NCI-H510A (cell line): ENCODE results near the gene NKAIN4.
"Not testable (repeated sequence)": the region's sequence is repeated elsewhere in the genome, so short reads cannot be mapped to it uniquely, and the experiment has no call there.

Experiments
- DNase-seq: peaks from one replicate; lab custom pipeline; 2025; lab: John Stamatoyannopoulos, UW

Gene NKAIN4

GRCh38 chr20:63235399-63235983 lies 18.8 kb downstream of the NKAIN4 start, which contains the start of gene BIRC7:
Gene BIRC7 (plus strand): TSS chr20:63235905. CDS start chr20:63236097, 192 bp downstream.
- no peak for DNase-seq

DNA sequence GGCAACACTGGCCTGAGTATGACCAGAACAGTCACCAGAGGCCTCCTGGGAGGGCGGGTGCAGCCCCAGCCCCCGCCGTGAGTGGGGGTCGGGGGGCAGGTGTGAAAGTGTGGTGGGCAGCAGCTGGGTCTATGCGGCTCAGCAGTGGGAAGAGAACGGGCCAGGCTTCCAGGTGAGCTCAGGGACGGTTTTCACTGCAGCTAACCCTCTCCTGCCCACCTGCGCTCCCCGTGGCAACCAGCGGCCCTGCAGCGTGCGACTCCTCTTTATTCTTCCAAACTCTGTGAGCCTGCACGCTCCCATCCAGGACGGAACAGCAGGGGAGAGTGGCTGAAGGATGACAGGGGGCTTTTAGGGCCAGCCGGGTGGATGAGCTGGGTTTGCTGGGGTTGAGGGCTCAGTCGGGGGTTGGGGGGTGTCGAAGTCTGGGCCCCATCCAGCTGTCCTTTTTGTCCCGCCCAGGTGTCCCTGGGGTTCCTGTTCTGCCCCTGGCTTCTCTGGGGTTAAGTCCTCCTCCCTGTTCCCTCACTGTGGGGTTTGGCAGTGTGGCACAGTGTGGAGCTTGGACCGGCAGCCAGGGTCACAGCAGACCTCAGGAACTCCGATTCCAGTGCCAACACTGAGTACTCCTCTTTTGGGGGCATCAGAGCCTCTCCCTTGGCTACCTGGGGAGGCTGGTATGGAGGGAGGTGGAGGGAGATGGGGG lies 19.4 kb downstream of the NKAIN4 start:
- peak; percentile 18 for DNase-seq

DNA sequence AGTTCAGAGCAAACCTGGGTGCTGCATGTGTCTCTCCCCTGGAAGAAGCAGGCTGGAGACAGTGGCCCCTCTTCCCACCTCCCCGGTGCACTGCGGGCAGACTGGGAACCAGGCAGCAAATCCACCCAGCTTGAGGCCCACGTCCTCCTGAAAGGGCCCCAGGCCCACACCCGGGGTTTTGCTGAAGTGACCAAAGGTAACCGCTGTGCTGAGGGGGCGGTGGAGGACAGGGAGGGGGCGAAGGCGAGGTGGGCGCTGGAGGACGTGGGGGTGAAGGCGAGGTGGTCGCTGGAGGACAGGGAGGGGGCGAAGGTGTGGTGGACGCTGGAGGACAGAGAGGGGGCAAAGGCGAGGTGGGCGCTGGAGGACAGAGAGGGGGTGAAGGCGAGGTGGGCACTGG lies 20.3 kb downstream of the NKAIN4 start:
- no peak for DNase-seq

DNA sequence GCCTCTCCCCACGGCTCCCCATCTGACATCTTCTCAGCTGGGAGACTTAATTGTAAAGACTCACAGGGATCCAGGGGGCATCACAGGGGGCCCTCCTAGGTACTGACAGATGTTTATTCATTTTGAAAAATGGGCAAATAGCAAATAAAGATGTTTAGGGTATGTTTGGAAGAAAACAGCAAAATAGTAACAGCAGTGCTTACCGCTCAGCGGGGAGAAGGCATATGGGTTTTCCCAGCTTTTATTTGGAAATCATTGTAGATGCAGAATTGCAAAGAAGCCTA lies 21.3 kb downstream of the NKAIN4 start:
- no peak for DNase-seq

GRCh38 chr20:63232235-63233060 lies 21.8 kb downstream of the NKAIN4 start:
- no peak for DNase-seq

DNA sequence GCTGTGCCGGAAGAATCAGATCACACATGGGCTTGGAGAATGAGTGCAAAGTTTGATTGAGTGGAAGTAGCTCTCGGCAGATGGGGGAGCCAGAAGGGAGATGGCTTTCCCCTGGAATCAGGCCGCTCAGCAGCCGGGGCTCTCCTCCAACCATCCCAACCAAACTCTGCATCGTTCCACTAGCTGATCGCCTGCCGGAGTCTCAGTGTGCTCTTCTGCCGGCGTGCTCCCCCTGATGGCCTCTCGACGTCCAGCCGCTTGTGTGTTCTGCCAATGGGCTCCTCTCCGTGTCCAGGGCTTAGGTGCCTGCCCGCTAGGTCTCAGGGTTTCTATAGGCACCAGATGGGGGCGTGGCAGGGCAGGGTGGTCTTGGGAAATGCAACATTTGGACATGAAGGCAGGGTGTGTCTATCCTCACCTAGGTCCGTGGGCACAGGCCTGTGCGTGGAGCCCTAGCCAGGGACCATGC lies 23.4 kb downstream of the NKAIN4 start:
- DNase-seq, result no peak

- DNase-seq, result no peak
These were observed 25.5 kb downstream of the NKAIN4 start for GRCh38 chr20:63228806-63229205.

DNA sequence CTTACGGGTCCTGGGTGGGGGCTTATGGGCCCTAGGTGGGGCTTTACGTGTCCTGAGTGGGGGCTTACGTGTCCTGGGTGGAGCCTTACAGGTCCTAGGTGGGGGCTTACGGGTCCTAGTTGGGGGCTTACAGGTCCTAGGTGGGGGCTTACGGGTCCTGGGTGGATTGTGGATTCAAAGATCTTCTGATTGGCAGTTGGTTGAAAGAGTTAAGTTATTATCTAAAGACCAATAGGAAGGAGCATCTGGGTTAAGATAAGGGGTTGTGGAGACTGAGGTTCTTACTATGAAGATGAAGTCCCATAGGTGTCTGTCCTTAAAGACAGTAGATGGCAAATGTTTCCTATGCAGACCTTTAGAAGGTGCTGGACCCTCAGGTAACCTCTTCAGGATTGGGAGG lies 27.0 kb downstream of the NKAIN4 start:
- DNase-seq, result no peak

DNA sequence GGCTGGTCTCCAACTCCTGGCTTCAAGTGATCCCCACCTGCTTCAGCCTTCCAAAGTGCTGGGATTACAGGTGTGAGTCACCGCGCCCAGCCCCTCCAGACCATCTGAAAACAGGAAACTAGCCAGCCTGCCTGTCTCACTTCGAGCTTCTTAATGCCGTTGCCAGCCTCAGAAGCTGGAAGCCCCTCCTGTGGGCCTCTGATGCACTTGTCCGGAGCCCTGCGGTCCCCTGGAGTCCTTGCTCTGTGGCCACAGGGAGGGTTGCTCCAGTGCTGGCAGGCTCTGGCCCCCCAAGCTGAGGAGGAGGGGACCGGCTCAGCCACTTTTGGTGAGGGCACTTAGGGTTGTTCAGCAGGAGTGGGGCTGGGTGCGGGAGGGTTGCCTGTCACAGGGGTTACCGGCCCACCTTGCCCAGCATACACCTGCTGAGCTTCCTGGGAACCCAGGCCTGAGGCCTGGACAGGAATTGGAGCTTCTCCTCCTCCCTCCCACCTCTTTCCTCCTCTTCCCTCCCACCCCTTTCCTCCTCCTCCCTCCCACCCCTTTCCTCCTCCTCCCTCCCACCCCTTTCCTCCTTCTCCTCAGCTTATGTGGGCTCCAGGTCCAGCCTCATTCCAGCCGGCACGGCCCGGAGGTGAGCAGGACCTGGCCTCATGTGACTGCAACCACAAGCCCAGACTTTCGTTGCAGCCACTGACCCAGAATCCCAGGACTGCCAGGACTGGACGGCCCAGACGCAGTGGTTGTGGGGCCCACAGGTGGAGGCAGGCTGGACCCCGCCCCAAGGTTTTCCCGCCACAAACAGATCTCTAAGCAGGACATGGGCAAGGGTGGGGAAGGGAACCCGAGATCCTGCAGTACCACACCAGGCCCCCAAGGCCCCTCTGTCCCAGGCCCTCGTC lies 28.0 kb downstream of the NKAIN4 start:
- DNase-seq, result no peak

GRCh38 chr20:63225082-63225454 lies 29.2 kb downstream of the NKAIN4 start:
- DNase-seq, result no peak

DNA sequence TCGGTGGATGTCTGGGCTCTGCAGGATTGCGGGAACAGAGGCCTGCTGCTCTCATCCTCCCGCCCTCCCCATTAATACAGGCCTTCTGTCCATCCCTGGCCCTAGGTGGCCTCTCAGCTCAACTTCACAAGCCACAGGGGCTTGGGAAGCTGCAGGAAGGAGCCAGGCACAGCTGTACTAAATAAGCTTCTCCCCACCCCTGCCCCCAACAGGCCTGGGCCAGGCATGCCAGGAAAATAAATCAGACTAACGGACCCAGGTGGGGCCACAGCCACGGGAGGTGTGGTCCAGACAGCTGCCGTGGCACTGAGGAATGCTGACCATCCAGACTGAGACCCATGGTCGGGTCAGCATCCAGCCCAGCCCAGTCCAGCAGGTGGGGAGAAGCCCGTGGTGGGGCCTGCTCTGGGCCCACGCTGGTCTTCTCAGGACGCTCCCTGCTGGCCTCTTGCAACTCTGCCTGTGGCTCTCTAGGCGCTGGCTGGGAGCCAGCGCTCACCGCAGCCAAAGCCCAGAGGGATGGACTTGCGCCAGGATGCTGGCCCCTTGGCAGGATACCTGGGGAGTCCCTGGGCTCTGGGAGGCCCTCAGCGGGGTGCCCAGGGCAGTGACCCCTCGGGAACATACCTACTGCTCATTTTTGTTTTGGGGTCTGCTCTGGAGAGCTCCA lies 29.7 kb downstream of the NKAIN4 start:
- DNase-seq, result no peak

DNA sequence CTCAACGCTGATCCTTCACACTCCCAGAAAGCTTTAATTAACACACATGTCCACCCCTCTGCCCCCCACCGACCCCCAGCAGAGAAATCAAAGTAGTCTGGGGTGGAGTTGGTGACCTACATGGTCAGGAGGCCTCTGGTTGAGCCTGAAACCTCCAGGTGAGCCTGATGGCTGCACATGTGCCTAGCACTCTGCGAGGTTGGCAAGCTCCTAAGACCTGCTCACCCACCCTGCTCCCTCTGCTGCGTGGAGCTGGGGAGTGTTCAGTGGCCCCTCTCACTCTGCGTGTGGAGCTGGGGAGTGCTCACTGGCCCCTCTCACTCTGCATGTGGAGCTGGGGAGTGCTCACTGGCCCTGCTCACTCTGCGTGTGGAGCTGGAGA lies 30.4 kb downstream of the NKAIN4 start:
- no peak for DNase-seq

GRCh38 chr20:63223121-63223825 lies 31.0 kb downstream of the NKAIN4 start:
- no peak for DNase-seq

- DNase-seq, result no peak
These were observed 31.7 kb downstream of the NKAIN4 start for GRCh38 chr20:63222541-63222940.

GRCh38 chr20:63221400-63222053 lies 32.7 kb downstream of the NKAIN4 start:
- not testable (repeated sequence) for DNase-seq

DNA sequence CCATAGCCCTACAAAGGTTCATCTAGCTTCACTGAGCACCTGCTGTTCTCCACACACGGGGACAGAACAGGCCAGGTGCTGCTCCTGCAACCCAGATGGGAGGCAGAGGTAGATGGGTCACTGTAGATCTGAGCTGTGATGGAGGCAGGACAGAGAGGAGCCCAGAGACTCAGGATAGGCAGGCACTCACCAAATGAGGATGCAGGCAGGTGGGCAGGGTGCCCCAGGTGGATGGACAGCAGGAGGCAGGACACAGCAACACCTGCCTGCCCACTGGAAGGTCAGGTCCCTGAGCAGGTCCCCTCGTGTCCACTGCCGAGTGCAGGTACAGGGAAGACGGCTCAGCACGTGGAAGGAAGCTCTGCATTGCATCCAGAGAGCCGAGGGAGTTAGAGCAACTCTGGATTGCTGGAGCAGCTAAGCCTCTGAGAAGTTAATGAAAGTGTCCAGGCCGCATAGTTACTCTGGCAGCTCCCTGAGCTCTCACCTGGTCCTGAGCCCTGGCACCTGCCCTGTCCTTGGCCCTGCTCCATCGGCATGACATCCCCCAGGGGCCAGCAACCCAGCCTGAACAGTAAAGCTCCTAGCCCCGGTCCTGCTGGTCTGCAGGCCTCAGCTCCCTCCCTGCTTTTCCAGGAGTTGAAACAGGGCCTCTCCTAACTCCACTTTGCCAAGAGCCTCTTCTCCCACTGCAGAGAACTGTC lies 33.4 kb downstream of the NKAIN4 start:
- no peak for DNase-seq

GRCh38 chr20:63219866-63220521 lies 34.3 kb downstream of the NKAIN4 start:
- DNase-seq, result no peak

DNA sequence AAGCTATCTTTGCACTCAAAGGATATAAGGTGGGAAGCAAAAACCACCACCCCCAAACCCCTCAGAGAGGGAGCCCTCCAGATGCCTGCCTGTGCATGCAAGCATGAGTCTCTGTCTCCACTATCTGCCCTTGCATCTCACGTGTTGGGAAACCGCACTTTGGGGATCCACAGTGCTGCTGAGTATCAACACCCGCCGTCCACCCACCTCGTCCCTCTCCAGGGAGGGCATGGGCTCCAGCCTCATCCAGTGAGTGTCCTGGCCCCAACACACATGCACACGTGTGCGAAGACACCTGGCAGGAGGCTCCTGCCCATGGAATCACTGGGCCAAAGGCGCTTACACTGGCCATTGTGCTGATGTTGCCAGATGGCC lies 34.8 kb downstream of the NKAIN4 start:
- no peak for DNase-seq

- no peak for DNase-seq
These were observed 35.4 kb downstream of the NKAIN4 start for GRCh38 chr20:63218701-63219446.
